GM11168 (cell line): Measurements from ENCODE around the gene DNAJC16.

Source experiments
- in situ Hi-C: fragments of 300-500 bp; cut with MboI; formaldehyde crosslinking; loops from one replicate; pipeline ENCODE4 v1.12.0; 2022; ENCODE audit warnings: low sequenced_read_pairs; ENCODE audit not compliant: unreplicated experiment

DNAJC16 gene

GRCh38 chr1:15617173-15618076 is 90.8 kb downstream of the DNAJC16 start, which contains the start of gene DDI2:
DDI2 (plus strand) TSS chr1:15617458; CDS start chr1:15617671, 213 bp downstream.
- in situ Hi-C loops: no loop called here

DNA sequence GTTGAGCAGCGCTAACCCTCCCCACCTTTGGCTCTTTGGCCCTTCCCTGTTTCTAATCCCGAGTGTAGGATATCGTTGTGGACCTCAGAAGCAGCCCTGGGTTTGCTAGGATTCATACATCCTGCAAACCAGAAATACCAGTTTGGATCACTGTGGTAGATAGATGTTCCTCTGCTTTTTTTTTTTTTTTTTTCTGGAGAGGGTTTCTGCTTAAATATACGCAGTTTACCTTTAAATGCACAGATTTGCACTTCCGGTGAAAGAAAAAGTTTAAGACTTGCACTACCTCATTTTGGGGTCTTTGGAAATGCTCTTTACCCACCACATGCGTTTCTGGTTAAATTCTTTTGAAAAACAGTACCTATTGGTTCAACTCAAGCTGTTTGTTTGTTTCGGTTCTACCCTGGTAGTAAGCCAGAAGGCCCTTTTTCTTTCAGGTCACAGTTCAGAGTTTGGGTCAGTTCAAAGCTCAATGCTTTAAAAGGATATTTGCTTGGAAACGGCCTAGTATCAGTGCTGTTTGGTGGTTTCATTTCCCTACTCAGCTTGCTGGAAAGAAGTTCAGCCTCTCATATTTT is 91.5 kb downstream of the DNAJC16 start:
- in situ Hi-C loops: no loop called here

GRCh38 chr1:15618655-15619525 is 92.2 kb downstream of the DNAJC16 start:
- in situ Hi-C loops: no loop called here

GRCh38 chr1:15620155-15620545 is 93.5 kb downstream of the DNAJC16 start:
- in situ Hi-C loops: no loop called here

DNA sequence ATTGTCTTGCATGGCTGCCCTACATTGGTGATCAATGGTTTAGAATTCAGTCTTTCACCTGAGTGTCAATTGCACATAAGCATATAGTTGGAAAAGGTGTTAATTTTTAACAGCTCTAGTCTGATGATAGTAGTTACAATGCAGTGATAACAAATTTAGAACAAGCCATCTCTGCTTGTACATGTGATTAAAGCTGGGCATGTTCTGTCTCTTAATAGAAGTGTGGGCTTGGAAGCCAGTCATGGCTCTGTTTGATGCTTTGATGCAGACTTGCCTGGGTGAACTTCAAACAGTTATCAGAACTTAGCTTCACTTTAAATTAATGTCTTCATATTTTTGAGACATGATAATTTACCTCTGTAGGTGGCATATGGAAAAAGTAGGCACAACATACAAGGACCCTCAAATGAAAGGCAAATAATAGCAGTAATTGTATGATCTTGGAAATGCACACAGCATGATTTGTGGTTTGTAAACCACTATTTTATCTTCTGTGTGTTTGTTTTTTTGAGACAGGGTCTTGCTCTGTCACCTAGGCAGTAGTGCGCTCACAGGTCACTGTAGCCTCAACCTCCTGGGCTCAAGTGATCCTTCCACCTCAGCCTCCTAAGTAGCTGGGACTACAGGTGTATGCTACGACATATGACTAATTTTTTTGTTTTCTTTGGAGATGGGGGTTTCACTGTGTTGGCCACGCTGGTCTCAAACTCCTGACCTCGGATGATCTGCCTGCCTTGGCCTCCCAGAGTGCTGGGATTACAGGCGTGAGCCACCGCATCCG is 94.4 kb downstream of the DNAJC16 start:
- in situ Hi-C loops: no loop called here

DNA sequence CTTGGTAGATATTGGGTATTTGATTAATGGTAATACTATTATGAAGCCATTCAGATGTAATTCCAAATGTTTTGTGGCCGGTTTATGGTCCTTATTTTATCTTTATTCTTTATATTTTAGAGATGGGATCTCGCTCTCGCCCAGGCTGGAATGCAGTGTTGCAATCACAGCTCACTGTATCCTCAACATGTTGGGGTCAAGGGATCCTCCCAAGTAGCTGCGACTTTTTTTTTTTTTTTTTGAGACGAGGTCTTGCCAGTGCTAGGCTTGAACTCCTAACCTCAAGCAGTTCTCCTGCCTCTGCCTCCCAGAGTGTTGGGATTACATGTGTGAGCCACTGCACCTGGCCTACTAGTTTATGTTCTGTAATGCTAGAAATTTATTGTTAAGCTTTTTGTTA is 95.3 kb downstream of the DNAJC16 start:
- in situ Hi-C loops: no loop called here

- in situ Hi-C loops: no loop called here
Observed at GRCh38 chr1:15622712-15623373, 96.2 kb downstream of the DNAJC16 start.

DNA sequence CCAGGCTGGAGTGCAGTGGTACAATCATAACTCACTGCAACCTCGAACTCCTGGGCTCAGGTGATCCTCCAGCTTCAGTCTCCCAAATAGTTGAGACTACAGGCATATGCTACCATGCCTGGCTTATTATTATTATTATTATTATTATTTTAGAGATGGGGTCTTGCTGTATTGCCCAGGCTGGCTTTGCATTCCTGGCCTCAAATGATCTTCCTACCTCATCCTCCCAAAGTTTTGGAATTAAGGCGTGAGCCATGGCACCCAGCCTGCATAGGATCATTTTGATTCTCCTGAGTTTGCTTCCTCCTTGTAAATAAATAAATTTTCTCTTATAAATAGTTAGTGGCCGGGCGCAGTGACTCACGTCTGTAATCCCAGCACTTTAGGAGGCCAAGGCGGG is 96.8 kb downstream of the DNAJC16 start:
- in situ Hi-C loops: no loop called here

DNA sequence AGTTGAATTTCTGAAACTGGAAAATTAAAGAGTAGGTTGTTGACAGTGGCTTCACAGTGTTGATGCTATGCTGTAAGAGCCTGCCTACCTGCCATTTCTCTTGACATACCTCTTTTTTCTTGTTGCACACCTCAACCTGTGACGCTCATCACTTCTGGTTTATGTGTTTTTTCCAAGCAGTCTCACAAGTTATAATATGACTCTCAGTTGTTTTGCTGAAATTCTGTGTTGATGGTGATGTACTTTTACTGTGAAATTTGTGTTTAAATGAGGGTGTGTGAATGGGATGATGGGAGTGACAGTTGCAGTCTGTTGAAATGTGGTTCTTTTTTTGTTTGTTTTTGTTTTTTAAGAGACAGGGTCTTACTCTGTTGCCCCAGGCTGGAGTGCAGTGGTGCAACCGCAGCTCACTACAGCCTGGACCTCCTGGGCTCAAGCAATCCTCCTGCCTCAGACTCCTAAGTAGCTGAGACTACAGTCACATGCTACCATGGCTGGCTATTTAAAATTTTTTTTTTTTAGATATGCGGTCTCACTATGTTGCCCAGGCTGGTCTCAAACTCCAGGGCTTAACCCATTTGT is 97.6 kb downstream of the DNAJC16 start:
- in situ Hi-C loops: no loop called here

GRCh38 chr1:15625056-15625917 is 98.6 kb downstream of the DNAJC16 start:
- in situ Hi-C loops: no loop called here
